Endothelial cell of hepatic sinusoid (primary cell): ENCODE results near the gene FIP1L1.

Source experiments
- in situ Hi-C: cut with HindIII; loops from 2 replicates; pipeline ENCODE4 v1.10.0; 2017; ENCODE audit warnings: low sequenced_read_pairs

Gene FIP1L1

DNA sequence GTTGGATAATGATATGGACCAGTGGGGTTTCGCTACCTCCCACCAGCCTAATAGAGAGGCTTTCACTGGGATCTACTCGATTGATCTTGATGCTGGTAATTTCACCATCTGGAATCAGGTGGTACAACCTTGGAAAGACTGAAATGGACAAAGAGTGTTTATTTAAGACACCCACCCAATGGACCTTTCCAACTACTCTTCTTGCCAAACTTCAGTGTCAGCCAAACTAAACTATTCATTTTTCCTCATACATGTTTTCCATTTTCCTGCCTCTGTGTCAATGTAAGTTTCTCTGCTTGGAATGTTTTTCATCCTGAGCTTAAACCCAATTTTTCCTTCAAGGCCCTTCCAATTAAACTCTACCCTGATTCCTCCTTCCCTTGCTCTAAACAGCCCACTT lies 121.3 kb downstream of the FIP1L1 start:
- in situ Hi-C loops: no loop called here

DNA sequence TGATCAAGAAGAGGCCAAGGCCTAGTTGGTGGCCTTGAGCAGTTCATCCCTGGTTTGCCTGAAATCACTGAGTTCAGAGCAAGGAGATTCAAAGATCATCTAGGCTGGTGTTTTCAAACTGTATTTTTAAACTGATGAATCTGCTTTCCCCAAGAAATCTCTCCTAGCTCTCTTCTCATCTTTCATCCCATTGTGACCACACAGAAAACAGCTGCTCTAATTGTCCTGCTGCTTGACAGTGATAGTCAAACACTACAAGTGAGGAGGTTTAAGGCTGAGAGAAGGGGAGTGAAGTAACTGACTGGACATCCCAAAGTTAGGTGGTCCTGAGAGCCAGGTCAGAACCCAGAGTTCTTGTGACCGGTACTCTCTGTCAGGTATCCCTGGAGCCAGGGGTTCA lies 122.3 kb downstream of the FIP1L1 start:
- in situ Hi-C loops: no loop called here

DNA sequence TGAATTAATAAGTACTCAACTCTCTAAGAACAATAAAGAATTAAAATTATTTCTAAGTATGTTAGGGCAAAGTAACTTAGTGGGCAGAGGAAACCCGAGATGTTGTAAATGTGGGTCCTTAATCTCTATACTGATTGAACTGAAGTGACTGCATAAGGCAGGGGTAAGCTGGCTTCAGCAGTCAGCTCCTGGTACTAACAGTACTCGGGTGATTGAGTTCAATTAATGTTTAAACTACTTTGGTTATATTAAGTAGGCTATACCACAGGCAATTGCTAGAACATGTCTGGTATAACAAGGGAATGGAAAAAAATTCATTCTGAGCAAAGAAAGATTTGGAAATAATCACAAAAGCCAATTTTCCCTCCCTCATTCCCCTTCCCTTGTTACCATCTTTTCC lies 123.1 kb downstream of the FIP1L1 start:
- in situ Hi-C loops: no loop called here

DNA sequence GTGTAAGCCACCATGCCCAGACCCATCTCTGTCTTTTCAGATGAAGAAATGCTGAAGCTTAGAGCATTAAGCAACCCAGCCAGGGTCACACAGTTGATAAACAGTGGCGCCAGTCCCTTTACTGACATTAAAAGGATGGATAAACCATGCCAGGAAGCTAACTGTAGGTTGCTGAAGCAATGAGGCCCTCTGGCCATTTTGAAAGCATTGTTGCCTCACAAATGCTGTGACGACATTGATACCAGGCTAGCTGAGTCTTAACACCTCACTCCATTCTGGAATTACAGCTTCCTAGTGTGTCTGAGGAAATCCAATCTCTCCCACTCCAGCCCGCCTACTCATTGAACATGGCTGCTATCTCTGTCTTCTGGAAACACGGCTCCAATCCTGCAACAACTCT lies 124.1 kb downstream of the FIP1L1 start:
- in situ Hi-C loops: no loop called here

DNA sequence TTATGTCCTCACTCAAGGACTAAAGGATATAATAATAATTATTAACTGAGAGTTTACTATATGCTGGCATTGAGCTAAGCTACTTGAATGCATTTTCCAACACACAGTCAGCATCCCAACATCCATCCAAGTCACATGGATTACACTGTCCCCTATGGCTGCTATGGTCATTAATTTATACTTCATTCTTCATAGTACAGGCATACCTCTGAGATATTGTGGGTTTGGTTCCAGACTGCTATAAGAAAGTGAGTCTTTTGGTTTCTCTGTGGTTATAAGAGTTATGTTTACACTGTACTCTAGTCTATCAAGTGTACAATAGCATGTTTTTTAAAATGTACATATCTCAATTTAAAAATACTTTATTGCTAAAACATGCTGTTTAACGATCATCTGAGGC lies 124.7 kb downstream of the FIP1L1 start:
- in situ Hi-C loops: no loop called here

DNA sequence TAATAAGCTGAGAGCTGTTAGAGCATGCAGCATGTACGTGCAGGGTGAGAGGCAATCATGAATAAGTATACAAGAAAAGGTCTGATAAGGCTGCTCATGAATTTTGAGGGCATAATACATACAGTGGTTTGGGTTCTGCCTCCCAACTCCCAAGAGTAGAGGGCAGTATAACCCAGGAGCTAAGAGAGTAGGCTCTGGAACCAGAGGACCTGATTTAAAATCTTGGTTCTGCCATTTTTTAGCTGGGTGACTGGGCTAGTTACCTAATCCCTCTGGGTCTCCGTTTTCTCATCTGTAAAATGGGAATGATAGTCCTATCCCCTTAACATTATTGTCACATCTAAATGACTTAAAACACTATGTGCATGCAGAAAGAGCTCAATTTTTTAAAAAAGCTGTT lies 128.5 kb downstream of the FIP1L1 start:
- in situ Hi-C loops: no loop called here

DNA sequence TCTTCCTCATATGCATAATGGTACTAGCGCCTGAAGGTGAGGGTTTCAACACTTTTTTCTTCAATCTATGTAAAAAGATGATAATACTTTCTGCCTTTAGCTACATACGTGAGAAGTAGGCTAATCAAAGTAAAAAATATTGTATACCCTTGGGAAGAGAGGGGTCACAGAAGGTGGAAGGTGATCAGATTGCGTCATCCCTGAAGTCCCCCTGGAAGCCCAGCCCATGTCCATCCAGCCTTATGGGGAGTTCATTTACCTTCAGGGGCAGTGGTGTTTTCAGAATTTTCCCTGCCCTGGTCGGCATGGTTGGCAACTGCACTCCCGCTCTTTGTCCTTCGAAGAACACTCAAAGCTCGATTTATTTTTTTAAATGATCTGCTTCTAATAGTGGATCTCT lies 129.6 kb downstream of the FIP1L1 start:
- in situ Hi-C loops: no loop called here

DNA sequence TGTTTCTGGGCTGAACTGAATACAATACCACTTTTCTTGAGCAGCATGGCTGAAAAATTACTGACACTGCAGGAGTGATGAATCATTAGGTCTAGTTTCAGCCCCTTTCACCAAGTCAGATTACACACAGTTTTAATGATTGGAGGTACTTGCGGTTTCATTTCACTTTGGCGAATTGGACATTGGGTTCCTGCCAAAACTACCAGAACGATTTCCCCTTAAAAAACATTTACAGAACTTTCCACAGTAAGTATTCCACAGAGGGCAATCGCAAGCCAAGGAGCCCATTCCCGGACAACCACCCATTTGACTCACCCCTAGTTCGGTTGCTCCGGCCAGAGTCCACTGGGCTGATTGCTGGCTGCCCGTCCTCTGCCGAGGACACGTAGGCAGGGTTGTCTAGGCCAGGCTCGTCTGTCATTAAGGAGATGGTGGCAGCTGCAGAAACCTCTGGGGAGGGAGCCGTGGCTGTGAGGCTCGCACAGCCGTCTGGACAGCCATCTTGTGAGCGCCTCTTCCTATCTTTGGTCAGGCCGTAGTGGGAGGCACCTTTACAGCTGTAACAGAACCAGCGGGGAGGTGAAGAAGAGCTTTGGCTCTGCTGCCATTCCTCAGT lies 130.3 kb downstream of the FIP1L1 start:
- in situ Hi-C loops: no loop called here

DNA sequence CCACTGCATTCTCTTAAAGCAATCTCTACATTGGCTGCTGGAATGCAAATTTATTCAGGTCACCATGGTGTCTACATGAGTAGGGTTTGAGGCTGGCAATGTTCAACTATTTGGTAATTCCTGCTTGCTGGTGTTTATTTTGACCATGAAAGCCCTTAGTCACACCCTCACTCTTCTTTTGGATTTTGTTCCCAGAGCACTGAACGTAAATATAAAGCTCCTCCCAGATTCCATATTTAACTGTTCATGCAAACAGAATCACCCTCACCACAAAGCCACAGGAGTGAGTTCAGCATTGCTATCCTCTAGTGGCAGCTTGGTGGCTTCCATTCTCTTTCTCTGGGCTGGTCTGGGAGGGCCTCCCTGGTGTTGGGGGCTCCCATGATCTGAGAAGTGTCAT lies 131.0 kb downstream of the FIP1L1 start:
- in situ Hi-C loops: no loop called here

DNA sequence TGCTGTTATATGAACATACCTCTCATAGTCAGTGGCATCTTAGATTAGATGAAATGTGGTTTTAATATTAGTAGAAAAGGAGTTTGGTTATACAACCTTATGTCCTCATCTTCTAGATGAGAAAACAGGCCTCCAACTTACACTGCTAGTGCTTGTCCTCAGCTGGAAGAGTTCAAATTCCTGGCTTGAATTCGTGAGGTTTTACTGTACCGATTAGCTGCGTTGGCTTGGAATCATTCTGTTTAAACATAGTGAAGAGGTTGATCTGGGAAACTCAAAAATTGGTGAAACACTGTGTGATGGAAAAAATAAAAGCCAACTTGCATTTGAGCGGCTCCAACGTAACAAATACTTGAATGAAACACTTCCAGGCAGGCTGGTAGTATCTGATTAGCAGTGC lies 132.9 kb downstream of the FIP1L1 start:
- in situ Hi-C loops: no loop called here
